EH (cell line): Measurements from ENCODE around the gene USP5.

Experiments used
- DNase-seq: peaks from one replicate; pipeline ENCODE4 v3.0.0-alpha.2; 2015; ENCODE audit warnings: low read depth

The USP5 gene

GRCh38 chr12:6914947-6915788, 63.2 kb downstream of the USP5 start:
- DNase-seq = peak; percentile 47

GRCh38 chr12:6915789-6916285, 63.9 kb downstream of the USP5 start:
- no peak for DNase-seq
